Gastrocnemius medialis (tissue), 4 donors: ENCODE measurements around the gene MTMR1.

ENCODE experiments used
- CTCF ChIP-seq, 5 experiments: fragments of 450-650 bp in 3 of 5; fragments of 200-600 bp in 2 of 5; sonication (generic) in 2 of 5; IDR thresholded peaks in 4 of 5; conservative IDR thresholded peaks in 1 of 5; 1 replicate in 4 of 5; 2 replicates in 1 of 5; pipeline ENCODE4 v1.5.1; 2016 to 2019; ENCODE audit warnings: antibody characterized with exemption in 5 of 5, mild to moderate bottlenecking in 3 of 5, moderate library complexity in 3 of 5
- POLR2A ChIP-seq, 2 donors: fragments of 450-650 bp; IDR thresholded peaks; one replicate each; pipeline ENCODE4 v1.6.1; 2017; ENCODE audit warnings: antibody characterized with exemption in 2 of 2, mild to moderate bottlenecking in 2 of 2, moderate library complexity in 2 of 2

GRCh38 chrX:150773634-150774033 is 80.4 kb downstream of the MTMR1 start:
- TF ChIP-seq CTCF (IDR thresholded peaks at IDR 0.05 in 4 of 5, conservative IDR thresholded peaks at IDR 0.05 in 1 of 5) (no peak), POLR2A (IDR thresholded peaks at IDR 0.05) (no peak)
